HEK293 (cell line): ENCODE measurements around the gene SMPDL3A.

Experiments used
- CTCF ChIA-PET: fragments of 350-600 bp; formaldehyde crosslinking; extraction: SDS; loops from one replicate; lab custom pipeline; 2021; ENCODE audit warnings: antibody characterized with exemption; lab: Yijun Ruan, JAX
- POLR2A ChIA-PET: fragments of 300-600 bp; formaldehyde crosslinking; extraction: SDS; loops from one replicate; lab custom pipeline; 2020; ENCODE audit warnings: antibody characterized with exemption, inconsistent platforms; lab: Yijun Ruan, JAX
- H3K27ac ChIP-seq: fragments of 200-500 bp; sonication (Bioruptor generic); 2 replicates; pipeline ENCODE4 v1.5.1; 2014; ENCODE audit warnings: low read depth, low read length, control low read depth, inconsistent platforms; ENCODE audit errors: extremely low read depth
- H3K36me3 ChIP-seq, 2 experiments: fragments of 200-500 bp in 1 of 2; sonication (Bioruptor generic) in 1 of 2; 1 replicate in 1 of 2; 2 replicates in 1 of 2; pipeline ENCODE4 v1.5.1; 2014 to 2017; ENCODE audit warnings: inconsistent platforms in 2 of 2, low read length in 2 of 2; ENCODE audit not compliant: control insufficient read depth in 2 of 2, insufficient read depth in 1 of 2
- H3K4me1 ChIP-seq: fragments of 200-500 bp; sonication (Bioruptor generic); 2 replicates; pipeline ENCODE4 v1.5.1; 2014; ENCODE audit warnings: mild to moderate bottlenecking, low read length, inconsistent platforms; ENCODE audit not compliant: control insufficient read depth, insufficient read depth
- H3K4me3 ChIP-seq: 2 replicates; pipeline ENCODE4 v1.5.1; 2011; ENCODE audit warnings: low read depth, mild to moderate bottlenecking, control low read depth, low read length, moderate library complexity
- H3K9me3 ChIP-seq: fragments of 200-500 bp; sonication (Bioruptor generic); 2 replicates; pipeline ENCODE4 v1.5.1; 2014; ENCODE audit warnings: low read depth, low read length, inconsistent platforms; ENCODE audit not compliant: control insufficient read depth, insufficient read depth
- FEZF1 ChIP-seq: fragments of 450-650 bp; formaldehyde crosslinking; IDR thresholded peaks from 2 replicates; pipeline ENCODE4 v1.5.1; 2016; ENCODE audit warnings: missing biosample characterization, missing genetic modification characterization
- KLF17 ChIP-seq: fragments of 450-650 bp; formaldehyde crosslinking; IDR thresholded peaks from 2 replicates; pipeline ENCODE4 v1.5.1; 2016; ENCODE audit warnings: missing biosample characterization, missing genetic modification characterization
- KLF9 ChIP-seq: fragments of 450-650 bp; formaldehyde crosslinking; IDR thresholded peaks from 2 replicates; pipeline ENCODE4 v1.5.1; 2016; ENCODE audit warnings: missing biosample characterization, missing genetic modification characterization, low read depth
- MEIS1 ChIP-seq: sonication (generic); formaldehyde crosslinking; IDR thresholded peaks from 2 replicates; pipeline ENCODE4 v1.8.1; 2022; ENCODE audit warnings: missing genetic modification reagents, mild to moderate bottlenecking, borderline replicate concordance
- SCRT2 ChIP-seq: fragments of 450-650 bp; formaldehyde crosslinking; IDR thresholded peaks from 2 replicates; pipeline ENCODE4 v1.5.1; 2016; ENCODE audit warnings: missing biosample characterization, missing genetic modification characterization
- WT1 ChIP-seq: fragments of 450-650 bp; formaldehyde crosslinking; IDR thresholded peaks from 2 replicates; pipeline ENCODE4 v1.5.1; 2016; ENCODE audit warnings: missing biosample characterization, missing genetic modification characterization
- YY1 ChIP-seq: fragments of 450-650 bp; formaldehyde crosslinking; IDR thresholded peaks from 2 replicates; pipeline ENCODE4 v1.5.1; 2018; ENCODE audit warnings: missing biosample characterization, missing genetic modification characterization
- ZBTB48 ChIP-seq: fragments of 450-650 bp; formaldehyde crosslinking; IDR thresholded peaks from 2 replicates; pipeline ENCODE4 v1.5.1; 2016; ENCODE audit warnings: missing biosample characterization, missing genetic modification characterization
- ZFP3 ChIP-seq: fragments of 450-650 bp; formaldehyde crosslinking; IDR thresholded peaks from 2 replicates; pipeline ENCODE4 v1.5.1; 2016; ENCODE audit warnings: low read depth, missing biosample characterization, missing genetic modification characterization
- ZNF112 ChIP-seq: fragments of 450-650 bp; formaldehyde crosslinking; IDR thresholded peaks from 2 replicates; pipeline ENCODE4 v1.5.0; 2017; ENCODE audit warnings: missing biosample characterization, missing genetic modification characterization
- ZNF223 ChIP-seq: fragments of 450-650 bp; formaldehyde crosslinking; IDR thresholded peaks from 2 replicates; pipeline ENCODE4 v1.5.1; 2016; ENCODE audit warnings: missing biosample characterization, missing genetic modification characterization
- ZNF23 ChIP-seq: fragments of 450-650 bp; formaldehyde crosslinking; IDR thresholded peaks from 2 replicates; pipeline ENCODE4 v1.5.1; 2016; ENCODE audit warnings: missing biosample characterization, missing genetic modification characterization, borderline replicate concordance
- ZNF280C ChIP-seq: fragments of 450-650 bp; formaldehyde crosslinking; IDR thresholded peaks from 2 replicates; pipeline ENCODE4 v1.5.1; 2016; ENCODE audit warnings: missing biosample characterization, missing genetic modification characterization
- ZNF302 ChIP-seq: fragments of 450-650 bp; formaldehyde crosslinking; IDR thresholded peaks from 2 replicates; pipeline ENCODE4 v1.5.1; 2016; ENCODE audit warnings: missing biosample characterization, missing genetic modification characterization, low read depth
- ZNF391 ChIP-seq: fragments of 450-650 bp; formaldehyde crosslinking; IDR thresholded peaks from 2 replicates; pipeline ENCODE4 v1.5.1; 2016; ENCODE audit warnings: low read depth, missing biosample characterization, missing genetic modification characterization, borderline replicate concordance
- ZNF398 ChIP-seq: fragments of 450-650 bp; formaldehyde crosslinking; IDR thresholded peaks from 2 replicates; pipeline ENCODE4 v1.5.1; 2017; ENCODE audit warnings: missing biosample characterization, missing genetic modification characterization
- ZNF426 ChIP-seq: fragments of 450-650 bp; formaldehyde crosslinking; IDR thresholded peaks from 2 replicates; pipeline ENCODE4 v1.5.1; 2017; ENCODE audit warnings: missing biosample characterization, missing genetic modification characterization, mild to moderate bottlenecking, inconsistent platforms, moderate library complexity
- ZNF501 ChIP-seq: fragments of 450-650 bp; formaldehyde crosslinking; IDR thresholded peaks from 2 replicates; pipeline ENCODE4 v1.5.1; 2016; ENCODE audit warnings: missing biosample characterization, missing genetic modification characterization
- ZNF513 ChIP-seq: fragments of 450-650 bp; IDR thresholded peaks from 2 replicates; pipeline ENCODE4 v1.5.1; 2018; ENCODE audit warnings: missing biosample characterization, missing genetic modification characterization
- ZNF629 ChIP-seq: fragments of 450-650 bp; formaldehyde crosslinking; IDR thresholded peaks from 2 replicates; pipeline ENCODE4 v1.5.1; 2017; ENCODE audit warnings: missing biosample characterization, missing genetic modification characterization
- ZNF645 ChIP-seq: fragments of 450-650 bp; formaldehyde crosslinking; IDR thresholded peaks from 2 replicates; pipeline ENCODE4; 2016; ENCODE audit warnings: missing biosample characterization, missing genetic modification characterization
- ZNF660 ChIP-seq: fragments of 450-650 bp; IDR thresholded peaks from 2 replicates; pipeline ENCODE4 v1.5.1; 2018; ENCODE audit warnings: missing biosample characterization, mild to moderate bottlenecking, missing genetic modification characterization
- ZNF747 ChIP-seq: fragments of 450-650 bp; formaldehyde crosslinking; IDR thresholded peaks from 2 replicates; pipeline ENCODE4 v1.5.1; 2016; ENCODE audit warnings: missing biosample characterization, missing genetic modification characterization
- ZNF76 ChIP-seq: fragments of 450-650 bp; formaldehyde crosslinking; IDR thresholded peaks from 2 replicates; pipeline ENCODE4; 2016; ENCODE audit warnings: low read depth, missing biosample characterization, missing genetic modification characterization, borderline replicate concordance
- ZSCAN16 ChIP-seq: fragments of 450-650 bp; formaldehyde crosslinking; IDR thresholded peaks from 2 replicates; pipeline ENCODE4 v1.5.1; 2016; ENCODE audit warnings: missing biosample characterization, missing genetic modification characterization
- ZSCAN30 ChIP-seq: fragments of 450-650 bp; IDR thresholded peaks from 2 replicates; pipeline ENCODE4 v1.5.1; 2018; ENCODE audit warnings: missing biosample characterization, mild to moderate bottlenecking, missing genetic modification characterization, moderate library complexity

SMPDL3A gene

GRCh38 chr6:122806291-122806690 is 17.2 kb downstream of the SMPDL3A start (continued):
- TF ChIP-seq ZNF76 (tag by site-specific recombination) (no peak), ZBTB48 (tag by site-specific recombination) (no peak), YY1 (tag by site-specific recombination) (no peak), ZNF280C (tag by site-specific recombination) (no peak), ZNF660 (tag by site-specific recombination) (no peak), KLF17 (tag by site-specific recombination) (no peak), ZNF629 (tag by site-specific recombination) (no peak)

GRCh38 chr6:122808121-122808885 is 19.2 kb downstream of the SMPDL3A start:
- Histone ChIP-seq H3K4me1 (no peaks in the 10 kb centered on the region), H3K4me3 (no peak overlapping the region), H3K36me3 (peaks cover 3 to 21% of the 10 kb centered on the region in 2 experiments; a peak in 2 of 3 replicates), H3K27ac (no peak overlapping the region), H3K9me3 (no peaks in the 10 kb centered on the region)
- ChIA-PET POLR2A (no interaction called here), CTCF (interaction anchor here (0.5 to 0.7 kb wide), 3 partner anchors 157 to 391 kb away, joined by 3 to 6 read pairs (median 4); no protein-coding TSS in a partner anchor)
- TF ChIP-seq ZNF747 (tag by site-specific recombination) (no peak), SCRT2 (tag by site-specific recombination) (no peak), ZFP3 (no peak), FEZF1 (no peak), KLF9 (tag by site-specific recombination) (no peak), ZNF426 (tag by site-specific recombination) (no peak), ZNF302 (tag by site-specific recombination) (no peak), WT1 (tag by site-specific recombination) (no peak), ZSCAN30 (no peak), ZNF398 (tag by site-specific recombination) (no peak)

GRCh38 chr6:122809001-122809400 is 19.9 kb downstream of the SMPDL3A start:
- POLR2A ChIA-PET, result no interaction called here
- Histone ChIP-seq H3K36me3 (peaks cover 3 to 21% of the 10 kb centered on the region in 2 experiments; a peak in 2 of 3 replicates), H3K4me3 (no peak overlapping the region), H3K27ac (no peak overlapping the region), H3K9me3 (no peaks in the 10 kb centered on the region), H3K4me1 (no peaks in the 10 kb centered on the region)
- CTCF ChIA-PET, result interaction anchor here (0.7 kb wide), 1 partner anchor 158 kb away, joined by 3 read pairs; no protein-coding TSS in a partner anchor
- no peak for TF ChIP-seq ZNF645
- TF ChIP-seq WT1 (tag by site-specific recombination), result no peak
- no peak for TF ChIP-seq ZNF112 (tag by site-specific recombination)
- TF ChIP-seq MEIS1 (CRISPR knock-in tag), result no peak
- TF ChIP-seq ZNF501 (tag by site-specific recombination), result no peak
- TF ChIP-seq ZNF23, result no peak
- TF ChIP-seq ZNF513 (tag by site-specific recombination), result no peak
- no peak for TF ChIP-seq ZNF391 (tag by site-specific recombination)
- TF ChIP-seq ZNF223 (tag by site-specific recombination), result no peak
- TF ChIP-seq ZSCAN16, result no peak
- TF ChIP-seq ZNF76 (tag by site-specific recombination), result no peak
